ENCODE measurements around the gene CACNA1C. TPM values are rescaled to one million over a fixed set of nuclear protein-coding genes. Genes with fewer than 3 reads are reported as not detected.

The CACNA1C gene
- total and polyA plus RNA-seq, 2 of the 4 experiments (the other 2 are of a cell fraction), result 1.6 to 2.6 TPM

GRCh38 chr12:2120982-2121758 lies 68.4 kb downstream of the CACNA1C start:
- Histone ChIP-seq H3K9ac (ENCODE audit: low read depth, low read length) (no peak overlapping the region), H3K4me2 (ENCODE audit: low read depth, low read length) (no peak overlapping the region; the same call in 1 of the 2 replicates), H3K79me1 (ENCODE audit: low read depth in 1 of 2, low read length in 2 of 2) (0 out of 4 replicates have a peak, but pooled peaks cover 0 to 3% of the 10 kb centered on the region in 2 experiments), H2BK120ac (ENCODE audit: low read depth, low read length) (peak overlapping the region; percentile 4; the same call in 1 of the 2 replicates), H2BK20ac (ENCODE audit: low read depth, low read length) (no peak overlapping the region; the same call in 1 of the 2 replicates), H2BK5ac (ENCODE audit: low read depth, low read length, poor library complexity, severe bottlenecking) (no peak overlapping the region), H3K4me1 (ENCODE audit: control insufficient read depth, insufficient read depth, low read length) (peaks cover 24% of the 10 kb centered on the region), H2AFZ (replicated peaks; ENCODE audit: low read length, poor library complexity) (no peak overlapping the region), H3K36me3 (ENCODE audit: control insufficient read depth, insufficient read depth, low read length) (peaks cover 17% of the 10 kb centered on the region; the same call in 1 of the 2 replicates), H4K20me1 (ENCODE audit: insufficient read depth, low read length) (no peaks in the 10 kb centered on the region), H3K4me3 (ENCODE audit: insufficient read depth, low read depth, low read length) (no peak overlapping the region), H3K27ac (ENCODE audit: insufficient read depth, low read length) (peak overlapping the region; percentile 6; the same call in 1 of the 2 replicates), H4K5ac (ENCODE audit: low read depth, low read length) (no peak overlapping the region; the same call in 1 of the 2 replicates), H3K27me3 (ENCODE audit: control insufficient read depth, insufficient read depth, low read length) (no peaks in the 10 kb centered on the region), H3K14ac (replicated peaks; ENCODE audit: low read depth, low read length) (0 out of 2 replicates have a peak overlapping the region, but pooled peaks have one; percentile 23), H2AK5ac (ENCODE audit: low read depth, low read length) (no peak overlapping the region; the same call in 1 of the 2 replicates), H3K56ac (ENCODE audit: extremely low read depth, insufficient read depth, low read length) (no peak overlapping the region), H3K9me3 (ENCODE audit: control insufficient read depth, insufficient read depth, low read length) (no peaks in the 10 kb centered on the region), H3K18ac (ENCODE audit: low read depth, low read length) (peak overlapping the region; percentile 33; the same call in 1 of the 2 replicates), H3K9me1 (ENCODE audit: insufficient read depth, low read length) (peaks cover 21% of the 10 kb centered on the region), H3K23ac (ENCODE audit: low read depth, low read length) (no peak overlapping the region), H2AK9ac (replicated peaks; ENCODE audit: low read depth, low read length, poor library complexity) (no peak overlapping the region), H4K91ac (ENCODE audit: insufficient read depth, low read depth, low read length) (0 out of 2 replicates have a peak overlapping the region, but pooled peaks have one; percentile 4), H2BK15ac (ENCODE audit: low read depth, low read length) (no peak overlapping the region), H4K8ac (ENCODE audit: low read depth in 2 of 2, low read length in 2 of 2) (peak overlapping the region in 1 of 2 experiments; percentile 12; a peak in 1 of 4 replicates), H3K4ac (ENCODE audit: low read depth, low read length) (peak overlapping the region; percentile 25)
- ATAC-seq (ENCODE audit: low read depth) (no peak), DNase-seq (no peak)
- POLR2A ChIA-PET (ENCODE audit: unreplicated experiment), result no interaction called here
- no TSS peak for BruUV-seq (replicated peaks)
- in situ Hi-C loops (cut with MboI; ENCODE audit: low sequenced_read_pairs) (no loop called here), dilution Hi-C loops (cut with HindIII; ENCODE audit: low sequenced_read_pairs, unreplicated experiment) (no loop called here), intact Hi-C loops (cut with micrococcal nuclease) (loop anchor here (5.0 kb wide), 1 partner anchor 461 kb away; no protein-coding TSS in a partner anchor)
- 89% methylated on average over 6 of the region's 20 CpGs; no CpG with 5 or more reads in 1 of the 2 experiments for WGBS, 2 experiments (ENCODE audit: extremely low coverage in 2 of 2, insufficient read length in 1 of 2)
- TF ChIP-seq RAD21 (IDR thresholded peaks at IDR 0.05; ENCODE audit: low read length) (no peak), CTCF (conservative IDR thresholded peaks at IDR 0.05; ENCODE audit: low read depth, low read length) (no peak), USF2 (IDR thresholded peaks at IDR 0.05; ENCODE audit: low read depth, low read length) (no peak)
- CTCF ChIA-PET, result interaction anchor here (0.5 to 1.1 kb wide), 3 partner anchors 15 to 1340 kb away, joined by 3 to 4 read pairs (median 3); no protein-coding TSS in a partner anchor

All from IMR-90 (cell line).